Activated CD8-positive, alpha-beta T cell treated with anti-CD3 and anti-CD28 coated beads for 36 hours (primary cell): ENCODE measurements around the gene DCBLD2. TPM values are rescaled to one million over a fixed set of nuclear protein-coding genes. Genes with fewer than 3 reads are reported as not detected.

Source experiments
- ATAC-seq: fragments of 200-7000 bp; cut with Tn5 transposase; one replicate; pipeline ENCODE4 v1.10.0; 2021; ENCODE audit warnings: mild to moderate bottlenecking, moderate library complexity
- CTCF ChIA-PET: fragments of 350-600 bp; sonication (Branson Sonifier 250); formaldehyde crosslinking; loops from one replicate; lab custom pipeline; 2021; ENCODE audit warnings: antibody characterized with exemption; lab: Charles Lee
- POLR2A ChIA-PET: fragments of 350-600 bp; sonication (Branson Sonifier 250); formaldehyde crosslinking; loops from one replicate; lab custom pipeline; 2021; ENCODE audit warnings: antibody characterized with exemption; lab: Charles Lee
- DNase-seq: peaks from one replicate; pipeline ENCODE4 v3.0.0-alpha.2; 2020
- H3K27ac Mint-ChIP-seq: one replicate; pipeline ENCODE4 v1.8.0; 2021; ENCODE audit warnings: mild to moderate bottlenecking, mixed read lengths
- H3K27me3 Mint-ChIP-seq: one replicate; pipeline ENCODE4 v1.8.0; 2021; ENCODE audit warnings: mixed read lengths
- H3K36me3 Mint-ChIP-seq: one replicate; pipeline ENCODE4 v1.8.0; 2021; ENCODE audit warnings: low read depth, mixed read lengths
- H3K4me1 Mint-ChIP-seq: one replicate; pipeline ENCODE4 v1.8.0; 2021; ENCODE audit warnings: low read depth, mixed read lengths
- H3K4me3 Mint-ChIP-seq: one replicate; pipeline ENCODE4 v1.8.0; 2021; ENCODE audit warnings: mild to moderate bottlenecking, moderate library complexity, mixed read lengths
- H3K9me3 Mint-ChIP-seq: one replicate; pipeline ENCODE4 v1.8.0; 2021; ENCODE audit warnings: mixed read lengths
- intact Hi-C: fragments of 100-400 bp; cut with micrococcal nuclease; formaldehyde crosslinking; loops from one replicate; pipeline ENCODE4 v1.10.0; 2022
- total RNA-seq, 2 experiments: library from RNA; stranded (reverse); gene quantifications; one replicate each; pipeline ENCODE4 v1.2.3, GENCODE V29; 2021
- TF ChIP-seq, protein P1 (sequence below): fragments of 200-600 bp; IDR thresholded peaks from one replicate; pipeline ENCODE4 v1.8.0; 2022; ENCODE audit warnings: antibody characterized with exemption, mild to moderate bottlenecking

Gene DCBLD2
- total RNA-seq, 2 experiments from 2014 or later = 1.4 to 2.5 TPM

DNA sequence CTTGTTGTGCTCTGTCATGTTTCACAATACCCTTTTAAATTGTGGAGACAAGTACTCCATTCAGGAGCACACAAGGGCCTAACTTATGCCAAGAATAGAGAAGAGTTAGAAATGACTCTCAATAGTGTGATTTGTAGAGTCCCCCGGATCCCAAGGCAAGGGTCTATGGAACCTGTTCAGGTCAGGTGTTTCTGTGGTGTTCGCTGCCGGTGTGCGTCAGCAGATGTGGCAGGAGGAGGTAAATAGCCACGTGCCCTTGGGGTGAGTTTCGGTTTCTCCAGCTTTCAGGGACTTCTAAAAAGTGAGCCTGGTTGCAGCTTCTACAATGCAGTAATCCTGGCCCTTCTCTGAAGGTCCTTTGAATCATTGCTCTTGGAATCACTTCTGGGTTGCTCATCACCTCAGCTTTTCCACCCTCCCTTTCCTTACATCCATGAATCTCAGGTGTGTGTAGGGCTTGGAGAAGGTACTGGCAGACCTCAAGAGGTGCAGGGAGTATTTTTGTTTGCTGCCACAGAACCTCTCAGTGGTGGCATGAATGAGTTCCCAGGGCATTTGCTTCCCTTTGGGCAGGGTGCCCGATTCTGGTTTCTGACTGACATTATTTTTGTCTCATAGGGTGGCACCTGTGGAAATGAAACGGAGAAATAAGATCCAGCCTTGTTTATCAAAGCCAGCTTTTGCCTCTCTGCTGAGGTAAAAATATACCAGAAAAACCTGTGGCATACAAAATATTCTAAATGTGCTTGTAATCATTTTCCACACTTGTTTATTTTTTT lies 131.0 kb downstream of the DCBLD2 start:
- Mint-ChIP-seq H3K4me3 (no peak overlapping the region), H3K9me3 (no peaks in the 10 kb centered on the region), H3K27me3 (peaks cover 8% of the 10 kb centered on the region), H3K27ac (no peak overlapping the region), H3K4me1 (no peaks in the 10 kb centered on the region), H3K36me3 (no peaks in the 10 kb centered on the region)
- TF ChIP-seq, protein P1, sequence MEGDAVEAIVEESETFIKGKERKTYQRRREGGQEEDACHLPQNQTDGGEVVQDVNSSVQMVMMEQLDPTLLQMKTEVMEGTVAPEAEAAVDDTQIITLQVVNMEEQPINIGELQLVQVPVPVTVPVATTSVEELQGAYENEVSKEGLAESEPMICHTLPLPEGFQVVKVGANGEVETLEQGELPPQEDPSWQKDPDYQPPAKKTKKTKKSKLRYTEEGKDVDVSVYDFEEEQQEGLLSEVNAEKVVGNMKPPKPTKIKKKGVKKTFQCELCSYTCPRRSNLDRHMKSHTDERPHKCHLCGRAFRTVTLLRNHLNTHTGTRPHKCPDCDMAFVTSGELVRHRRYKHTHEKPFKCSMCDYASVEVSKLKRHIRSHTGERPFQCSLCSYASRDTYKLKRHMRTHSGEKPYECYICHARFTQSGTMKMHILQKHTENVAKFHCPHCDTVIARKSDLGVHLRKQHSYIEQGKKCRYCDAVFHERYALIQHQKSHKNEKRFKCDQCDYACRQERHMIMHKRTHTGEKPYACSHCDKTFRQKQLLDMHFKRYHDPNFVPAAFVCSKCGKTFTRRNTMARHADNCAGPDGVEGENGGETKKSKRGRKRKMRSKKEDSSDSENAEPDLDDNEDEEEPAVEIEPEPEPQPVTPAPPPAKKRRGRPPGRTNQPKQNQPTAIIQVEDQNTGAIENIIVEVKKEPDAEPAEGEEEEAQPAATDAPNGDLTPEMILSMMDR = no peak
- DNase-seq (peak; percentile 42), ATAC-seq (peak; percentile 45)
- CTCF ChIA-PET = no interaction called here
- intact Hi-C loops = no loop called here
- POLR2A ChIA-PET = no interaction called here

DNA sequence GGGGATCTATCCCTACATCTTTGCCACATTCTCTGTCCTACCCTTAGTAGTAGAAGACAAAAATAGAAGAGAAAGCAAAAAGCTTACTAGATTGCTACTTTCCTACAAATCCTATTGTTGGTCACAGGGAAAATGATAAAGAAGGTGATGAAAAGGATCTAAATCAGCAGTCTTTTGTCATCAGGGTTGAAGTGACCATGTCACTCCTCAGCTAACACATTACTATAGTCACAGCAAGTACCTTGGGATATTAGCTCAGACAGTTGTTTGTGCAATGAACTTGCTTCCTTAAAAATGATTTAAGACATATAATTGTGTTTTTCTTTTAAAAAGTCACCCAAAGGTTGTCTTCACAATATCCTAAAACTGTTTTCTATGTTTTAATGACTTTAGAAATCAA lies 132.0 kb downstream of the DCBLD2 start:
- no peak for DNase-seq
- intact Hi-C loops = no loop called here
- Mint-ChIP-seq H3K4me3 (no peak overlapping the region), H3K9me3 (no peaks in the 10 kb centered on the region), H3K27ac (no peak overlapping the region), H3K4me1 (no peaks in the 10 kb centered on the region), H3K36me3 (no peaks in the 10 kb centered on the region), H3K27me3 (peaks cover 8% of the 10 kb centered on the region)
- TF ChIP-seq, protein P1 = no peak
- ChIA-PET POLR2A (no interaction called here), CTCF (no interaction called here)
- no peak for ATAC-seq

DNA sequence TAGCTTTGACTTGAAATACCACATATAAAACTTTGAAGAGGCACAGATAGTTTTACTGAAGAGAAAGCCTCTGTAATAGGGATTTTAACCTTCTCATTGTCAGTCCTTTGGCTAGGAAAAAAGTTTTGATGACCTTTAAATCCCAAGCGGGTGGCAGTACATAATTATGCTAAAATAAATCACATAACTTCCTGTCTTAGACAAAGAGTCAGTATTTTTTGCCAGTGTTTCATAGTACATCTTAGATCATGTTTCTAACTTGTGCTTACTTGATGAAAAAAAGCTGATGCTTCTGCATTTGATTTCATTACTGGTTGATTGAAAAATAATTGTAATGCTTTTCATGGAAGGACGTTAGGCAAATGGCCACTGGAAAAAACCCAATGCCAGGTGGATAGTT lies 132.5 kb downstream of the DCBLD2 start:
- no peak overlapping the region for H3K27ac Mint-ChIP-seq
- TF ChIP-seq, protein P1 = no peak
- no peaks in the 10 kb centered on the region for H3K9me3 Mint-ChIP-seq
- no peak for DNase-seq
- H3K36me3 Mint-ChIP-seq = no peaks in the 10 kb centered on the region
- no peak for ATAC-seq
- H3K4me1 Mint-ChIP-seq = no peaks in the 10 kb centered on the region
- intact Hi-C loops = no loop called here
- no peak overlapping the region for H3K4me3 Mint-ChIP-seq
- POLR2A ChIA-PET = no interaction called here
- CTCF ChIA-PET = no interaction called here
- H3K27me3 Mint-ChIP-seq = peaks cover 8% of the 10 kb centered on the region

DNA sequence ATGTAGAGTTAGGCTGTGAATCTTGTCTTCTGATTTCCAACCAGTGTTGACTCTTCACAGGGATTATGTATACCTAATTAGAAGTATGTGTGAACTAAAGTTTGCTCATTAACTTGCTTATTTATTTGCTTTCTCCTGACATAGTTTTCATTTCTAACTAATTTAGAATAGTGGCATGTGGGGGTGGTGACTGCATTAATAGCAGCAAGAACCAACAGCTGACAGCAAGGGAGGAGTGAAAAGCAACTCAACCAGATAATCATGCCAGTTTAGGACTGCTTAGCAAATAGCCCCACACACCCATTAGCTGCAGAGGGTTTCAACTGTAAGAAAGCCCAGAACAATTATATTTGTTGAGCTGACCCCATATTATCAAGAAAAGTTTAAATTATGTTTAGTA lies 134.6 kb downstream of the DCBLD2 start:
- no peaks in the 10 kb centered on the region for H3K4me1 Mint-ChIP-seq
- no peaks in the 10 kb centered on the region for H3K36me3 Mint-ChIP-seq
- ATAC-seq = no peak
- no peak for DNase-seq
- TF ChIP-seq, protein P1 = no peak
- no peak overlapping the region for H3K27ac Mint-ChIP-seq
- CTCF ChIA-PET = no interaction called here
- H3K27me3 Mint-ChIP-seq = peaks cover 8% of the 10 kb centered on the region
- H3K9me3 Mint-ChIP-seq = no peaks in the 10 kb centered on the region
- intact Hi-C loops = no loop called here
- no peak overlapping the region for H3K4me3 Mint-ChIP-seq
- POLR2A ChIA-PET = no interaction called here

DNA sequence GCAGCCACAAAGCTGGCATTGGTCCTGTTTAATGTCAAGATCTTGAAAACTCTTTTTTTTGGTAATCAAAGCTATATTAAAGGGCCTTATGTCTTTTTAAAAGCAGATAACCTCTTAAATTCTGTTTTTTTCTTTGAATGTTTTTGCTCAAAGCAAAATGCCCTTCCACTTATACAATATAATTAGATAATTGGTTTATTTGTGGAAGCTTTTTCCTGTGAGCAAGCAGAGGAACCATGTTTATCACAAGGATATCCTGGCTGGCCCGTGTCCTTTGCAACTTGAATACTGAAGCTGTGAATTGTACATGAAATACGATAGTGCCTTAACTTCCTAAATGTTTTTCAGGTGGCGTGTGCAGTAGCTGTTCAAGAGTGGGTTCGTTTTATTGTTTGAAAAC lies 135.8 kb downstream of the DCBLD2 start:
- no peak overlapping the region for H3K4me3 Mint-ChIP-seq
- ATAC-seq (no peak), DNase-seq (no peak)
- H3K4me1 Mint-ChIP-seq = no peaks in the 10 kb centered on the region
- H3K9me3 Mint-ChIP-seq = no peaks in the 10 kb centered on the region
- no peak overlapping the region for H3K27ac Mint-ChIP-seq
- ChIA-PET CTCF (no interaction called here), POLR2A (no interaction called here)
- H3K27me3 Mint-ChIP-seq = peaks cover 8% of the 10 kb centered on the region
- intact Hi-C loops = no loop called here
- TF ChIP-seq, protein P1 = no peak
- no peaks in the 10 kb centered on the region for H3K36me3 Mint-ChIP-seq
